ENCODE data around the gene SLC30A5. TPM values are rescaled to one million over a fixed set of nuclear protein-coding genes. Genes with fewer than 3 reads are reported as not detected.

The SLC30A5 gene
- total and polyA plus RNA-seq, 10 of the 15 experiments (the other 5 are each of a cell fraction or from before 2014, with no cell fraction given) = 14.7 to 67.9 (median 38.4) TPM

DNA sequence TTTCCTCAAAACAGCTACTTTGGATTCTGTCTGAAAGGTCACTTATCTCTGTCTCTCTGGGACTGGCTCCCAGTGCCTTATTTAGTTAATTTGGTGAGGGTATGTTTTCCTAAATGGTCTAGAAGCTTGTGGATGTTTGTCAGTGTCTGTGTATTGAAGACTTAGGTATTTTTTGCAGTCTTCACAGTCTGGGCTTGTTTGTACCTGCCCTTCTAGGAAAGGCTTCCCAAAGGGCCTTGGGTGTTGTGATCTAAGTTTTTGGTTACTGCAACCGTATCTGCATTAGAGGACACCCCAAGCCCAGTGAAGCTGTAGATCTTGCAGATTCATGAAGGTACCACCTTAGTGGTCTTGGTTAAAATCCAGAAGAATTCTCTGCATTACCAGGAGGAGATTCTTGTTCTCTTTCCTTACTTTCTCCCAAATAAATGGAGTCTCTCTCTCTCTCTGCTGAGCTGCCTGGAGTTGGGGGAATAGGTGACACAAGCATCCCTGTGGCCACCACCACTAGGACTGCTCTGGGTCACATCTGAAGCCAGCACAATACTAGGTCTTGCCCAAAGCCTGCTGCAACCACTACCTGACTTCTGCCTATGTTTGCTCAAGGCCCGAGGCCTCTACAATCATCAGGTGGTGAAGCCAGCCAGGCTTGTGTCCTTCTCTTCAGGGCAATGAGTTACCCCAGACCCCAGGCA lies 55.3 kb downstream of the SLC30A5 start (continued):
- TF ChIP-seq NFYB (IDR thresholded peaks at IDR 0.05; ENCODE audit: insufficient read depth, low read depth, low read length) (no peak), REST (IDR thresholded peaks at IDR 0.05; ENCODE audit: low read depth, low read length) (no peak), TARDBP (IDR thresholded peaks at IDR 0.05; ENCODE audit: borderline replicate concordance) (no peak), IRF3 (IDR thresholded peaks at IDR 0.05) (no peak)

DNA sequence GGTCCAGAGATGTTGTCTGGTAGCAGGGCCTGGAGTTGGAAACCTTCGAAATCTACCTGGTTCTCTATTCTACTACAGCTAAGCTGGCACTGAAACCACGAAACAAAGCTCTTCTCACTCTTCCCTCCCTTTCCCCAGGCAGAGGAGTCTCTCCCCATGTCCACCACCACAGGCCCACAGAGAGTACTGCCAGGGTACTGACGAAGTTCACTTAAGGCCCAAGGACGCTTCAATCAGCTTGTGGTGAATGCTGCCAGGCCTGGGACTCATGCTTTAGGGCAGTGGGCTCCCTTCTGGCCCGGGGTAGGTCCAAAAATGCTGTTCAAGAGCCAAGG lies 55.8 kb downstream of the SLC30A5 start:
- Histone ChIP-seq H3K9me3 (replicated peaks; ENCODE audit: control insufficient read depth, insufficient read depth, low read length) (no peaks in the 10 kb centered on the region), H3K36me3 (ENCODE audit: control insufficient read depth in 2 of 2, insufficient read depth in 2 of 2, low read length in 1 of 2) (no peaks in the 10 kb centered on the region), H3K4me1 (ENCODE audit: control insufficient read depth, insufficient read depth, low read length) (no peaks in the 10 kb centered on the region), H3K79me2 (ENCODE audit: control insufficient read depth, insufficient read depth, low read length) (no peaks in the 10 kb centered on the region), H3K9ac (ENCODE audit: control insufficient read depth, insufficient read depth, low read length) (no peak overlapping the region), H3K27me3 (replicated peaks in 1 of 2; ENCODE audit: control insufficient read depth in 2 of 2, insufficient read depth in 2 of 2, low read length in 1 of 2) (no peaks in the 10 kb centered on the region), H3K4me2 (ENCODE audit: control insufficient read depth, insufficient read depth) (no peak overlapping the region), H3K4me3 (no peak overlapping the region), H2AFZ (ENCODE audit: control insufficient read depth, low read depth, low read length) (no peak overlapping the region), H3K27ac (ENCODE audit: control insufficient read depth, insufficient read depth) (no peak overlapping the region), H4K20me1 (ENCODE audit: control insufficient read depth, insufficient read depth) (no peaks in the 10 kb centered on the region)
- POLR2A ChIA-PET = no interaction called here
- no TSS peak for BruUV-seq (replicated peaks)
- no peak for DNase-seq (ENCODE audit: low read depth, low spot score)
- no peak for ATAC-seq
- SMC1A ChIA-PET (ENCODE audit: uncharacterized antibody, unreplicated experiment) = interaction anchor here (1.4 kb wide), 1 partner anchor 14 kb away, joined by 4 read pairs; no protein-coding TSS in a partner anchor
- intact Hi-C loops (cut with micrococcal nuclease; ENCODE audit: unreplicated experiment) (no loop called here), in situ Hi-C loops (cut with MboI) (no loop called here)
- FAIRE-seq = no peak
- WGBS (ENCODE audit: insufficient coverage, insufficient replicate concordance, low lambda C conversion rate, missing lambda C conversion rate) = 62% methylated on average over 5 of the region's 5 CpGs
- CTCF ChIA-PET = no interaction called here
- RAD21 ChIA-PET (ENCODE audit: unreplicated experiment) = no interaction called here
- TF ChIP-seq CHD4 (IDR thresholded peaks at IDR 0.05) (no peak), TCF3 (IDR thresholded peaks at IDR 0.05; ENCODE audit: borderline replicate concordance, insufficient read depth, low read depth, low read length) (no peak), POLR2AphosphoS2 (IDR thresholded peaks at IDR 0.05; ENCODE audit: low read depth, low read length) (no peak), NFYA (IDR thresholded peaks at IDR 0.05; ENCODE audit: borderline replicate concordance, low read depth, low read length) (no peak), POLR2AphosphoS5 (IDR thresholded peaks at IDR 0.05; ENCODE audit: low read length) (no peak), NFXL1 (IDR thresholded peaks at IDR 0.05; ENCODE audit: borderline replicate concordance) (no peak), PAX8 (IDR thresholded peaks at IDR 0.05) (no peak)
- TF ChIP-seq, protein P1, sequence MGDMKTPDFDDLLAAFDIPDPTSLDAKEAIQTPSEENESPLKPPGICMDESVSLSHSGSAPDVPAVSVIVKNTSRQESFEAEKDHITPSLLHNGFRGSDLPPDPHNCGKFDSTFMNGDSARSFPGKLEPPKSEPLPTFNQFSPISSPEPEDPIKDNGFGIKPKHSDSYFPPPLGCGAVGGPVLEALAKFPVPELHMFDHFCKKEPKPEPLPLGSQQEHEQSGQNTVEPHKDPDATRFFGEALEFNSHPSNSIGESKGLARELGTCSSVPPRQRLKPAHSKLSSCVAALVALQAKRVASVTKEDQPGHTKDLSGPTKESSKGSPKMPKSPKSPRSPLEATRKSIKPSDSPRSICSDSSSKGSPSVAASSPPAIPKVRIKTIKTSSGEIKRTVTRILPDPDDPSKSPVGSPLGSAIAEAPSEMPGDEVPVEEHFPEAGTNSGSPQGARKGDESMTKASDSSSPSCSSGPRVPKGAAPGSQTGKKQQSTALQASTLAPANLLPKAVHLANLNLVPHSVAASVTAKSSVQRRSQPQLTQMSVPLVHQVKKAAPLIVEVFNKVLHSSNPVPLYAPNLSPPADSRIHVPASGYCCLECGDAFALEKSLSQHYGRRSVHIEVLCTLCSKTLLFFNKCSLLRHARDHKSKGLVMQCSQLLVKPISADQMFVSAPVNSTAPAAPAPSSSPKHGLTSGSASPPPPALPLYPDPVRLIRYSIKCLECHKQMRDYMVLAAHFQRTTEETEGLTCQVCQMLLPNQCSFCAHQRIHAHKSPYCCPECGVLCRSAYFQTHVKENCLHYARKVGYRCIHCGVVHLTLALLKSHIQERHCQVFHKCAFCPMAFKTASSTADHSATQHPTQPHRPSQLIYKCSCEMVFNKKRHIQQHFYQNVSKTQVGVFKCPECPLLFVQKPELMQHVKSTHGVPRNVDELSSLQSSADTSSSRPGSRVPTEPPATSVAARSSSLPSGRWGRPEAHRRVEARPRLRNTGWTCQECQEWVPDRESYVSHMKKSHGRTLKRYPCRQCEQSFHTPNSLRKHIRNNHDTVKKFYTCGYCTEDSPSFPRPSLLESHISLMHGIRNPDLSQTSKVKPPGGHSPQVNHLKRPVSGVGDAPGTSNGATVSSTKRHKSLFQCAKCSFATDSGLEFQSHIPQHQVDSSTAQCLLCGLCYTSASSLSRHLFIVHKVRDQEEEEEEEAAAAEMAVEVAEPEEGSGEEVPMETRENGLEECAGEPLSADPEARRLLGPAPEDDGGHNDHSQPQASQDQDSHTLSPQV (IDR thresholded peaks at IDR 0.05) = no peak

Data from GM12878 (cell line).